Measurements from ENCODE around the gene SH3RF1. TPM values are rescaled to one million over a fixed set of nuclear protein-coding genes. Genes with fewer than 3 reads are reported as not detected.
"Not testable (repeated sequence)": the region's sequence is repeated elsewhere in the genome, so short reads cannot be mapped to it uniquely, and the experiment has no call there.

SH3RF1 gene
- total RNA-seq, 3 donors from 2014 or later = 45.3 to 82.3 (median 65.5) TPM

DNA sequence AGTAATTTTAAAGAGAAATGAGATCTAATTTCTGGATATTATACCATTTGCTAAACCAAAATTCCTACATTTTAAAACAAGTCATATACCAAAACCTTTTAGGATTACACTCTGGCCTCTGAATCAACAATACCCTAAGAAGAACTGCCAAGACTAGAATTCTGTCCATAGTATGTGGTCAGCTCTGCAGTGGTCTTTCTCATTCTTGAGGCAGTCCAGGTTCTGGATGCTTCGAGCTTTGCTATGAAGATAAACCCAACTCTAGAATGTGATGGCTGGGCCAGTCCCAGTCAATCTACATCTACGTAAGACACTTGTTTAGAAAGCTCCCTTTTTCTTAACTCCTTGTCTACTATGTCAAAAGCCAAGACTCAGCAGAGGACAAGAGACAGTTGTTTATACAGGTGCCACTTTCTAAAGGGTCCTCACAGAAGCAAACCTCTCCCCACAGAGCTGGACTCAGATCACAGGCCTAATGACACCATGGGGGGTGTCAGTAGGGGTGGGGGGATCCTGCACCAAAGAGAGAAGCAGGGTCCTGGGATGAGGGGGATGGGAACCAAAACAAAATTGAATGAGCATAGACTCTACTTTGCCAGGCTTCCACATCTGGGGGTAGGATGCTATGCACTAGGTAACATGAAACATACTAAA, 63.2 kb downstream of the SH3RF1 start:
- H3K4me3 ChIP-seq = no peak overlapping the region
- no peaks in the 10 kb centered on the region for H3K36me3 ChIP-seq (ENCODE audit: low read depth)
- no peaks in the 10 kb centered on the region for H3K9me3 ChIP-seq
- peaks cover 13% of the 10 kb centered on the region for H3K4me1 ChIP-seq (ENCODE audit: low read depth)
- TF ChIP-seq, protein P1, sequence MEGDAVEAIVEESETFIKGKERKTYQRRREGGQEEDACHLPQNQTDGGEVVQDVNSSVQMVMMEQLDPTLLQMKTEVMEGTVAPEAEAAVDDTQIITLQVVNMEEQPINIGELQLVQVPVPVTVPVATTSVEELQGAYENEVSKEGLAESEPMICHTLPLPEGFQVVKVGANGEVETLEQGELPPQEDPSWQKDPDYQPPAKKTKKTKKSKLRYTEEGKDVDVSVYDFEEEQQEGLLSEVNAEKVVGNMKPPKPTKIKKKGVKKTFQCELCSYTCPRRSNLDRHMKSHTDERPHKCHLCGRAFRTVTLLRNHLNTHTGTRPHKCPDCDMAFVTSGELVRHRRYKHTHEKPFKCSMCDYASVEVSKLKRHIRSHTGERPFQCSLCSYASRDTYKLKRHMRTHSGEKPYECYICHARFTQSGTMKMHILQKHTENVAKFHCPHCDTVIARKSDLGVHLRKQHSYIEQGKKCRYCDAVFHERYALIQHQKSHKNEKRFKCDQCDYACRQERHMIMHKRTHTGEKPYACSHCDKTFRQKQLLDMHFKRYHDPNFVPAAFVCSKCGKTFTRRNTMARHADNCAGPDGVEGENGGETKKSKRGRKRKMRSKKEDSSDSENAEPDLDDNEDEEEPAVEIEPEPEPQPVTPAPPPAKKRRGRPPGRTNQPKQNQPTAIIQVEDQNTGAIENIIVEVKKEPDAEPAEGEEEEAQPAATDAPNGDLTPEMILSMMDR (IDR thresholded peaks at IDR 0.05) = no peak
- DNase-seq = no peak
- no peak for ATAC-seq
- intact Hi-C loops (cut with DNase I, micrococcal nuclease) = no loop called here

- Histone ChIP-seq H3K9me3 (no peaks in the 10 kb centered on the region), H3K4me3 (no peak overlapping the region), H3K4me1 (ENCODE audit: low read depth) (peaks cover 14% of the 10 kb centered on the region), H3K36me3 (ENCODE audit: low read depth) (no peaks in the 10 kb centered on the region)
- intact Hi-C loops (cut with DNase I, micrococcal nuclease) = no loop called here
- ATAC-seq (no peak), DNase-seq (no peak)
- TF ChIP-seq, protein P1 (IDR thresholded peaks at IDR 0.05) = no peak
Observed at GRCh38 chr4:169205744-169206080, 65.0 kb downstream of the SH3RF1 start.

DNA sequence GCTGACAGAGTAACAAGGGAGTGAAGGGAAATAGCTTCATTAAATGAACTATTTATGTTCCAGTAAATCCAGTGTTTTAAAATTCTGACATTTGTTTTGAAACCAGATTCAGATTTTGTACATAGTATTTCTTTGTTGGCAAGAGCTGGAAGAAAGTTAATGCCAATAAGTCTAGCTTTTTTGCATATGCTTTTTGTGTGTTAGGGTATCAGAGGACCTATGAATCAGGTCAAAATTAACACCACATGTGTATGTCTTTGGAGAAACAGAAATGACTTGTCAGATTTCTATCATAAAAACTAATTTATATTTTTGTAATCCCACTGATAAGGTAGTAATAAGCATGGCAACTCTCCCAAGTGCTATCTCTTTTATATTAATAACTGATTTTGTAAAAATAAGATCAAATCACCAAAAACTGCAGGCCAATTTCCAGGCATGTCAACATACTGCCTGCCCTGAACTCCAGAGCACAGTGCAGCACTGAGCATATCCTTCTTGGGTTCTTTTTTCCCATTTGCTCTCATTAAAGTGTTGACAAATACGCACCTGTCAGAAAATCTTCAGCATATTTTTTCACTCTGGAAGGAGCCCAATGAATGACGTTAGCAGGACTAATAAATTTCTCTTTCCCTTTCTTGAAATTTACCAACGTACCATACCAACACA, 65.5 kb downstream of the SH3RF1 start:
- Histone ChIP-seq H3K4me3 (no peak overlapping the region), H3K9me3 (no peaks in the 10 kb centered on the region), H3K4me1 (ENCODE audit: low read depth) (peaks cover 17% of the 10 kb centered on the region), H3K36me3 (ENCODE audit: low read depth) (no peaks in the 10 kb centered on the region)
- TF ChIP-seq, protein P1 (IDR thresholded peaks at IDR 0.05) = no peak
- DNase-seq (no peak), ATAC-seq (no peak)
- intact Hi-C loops (cut with DNase I, micrococcal nuclease) = no loop called here

DNA sequence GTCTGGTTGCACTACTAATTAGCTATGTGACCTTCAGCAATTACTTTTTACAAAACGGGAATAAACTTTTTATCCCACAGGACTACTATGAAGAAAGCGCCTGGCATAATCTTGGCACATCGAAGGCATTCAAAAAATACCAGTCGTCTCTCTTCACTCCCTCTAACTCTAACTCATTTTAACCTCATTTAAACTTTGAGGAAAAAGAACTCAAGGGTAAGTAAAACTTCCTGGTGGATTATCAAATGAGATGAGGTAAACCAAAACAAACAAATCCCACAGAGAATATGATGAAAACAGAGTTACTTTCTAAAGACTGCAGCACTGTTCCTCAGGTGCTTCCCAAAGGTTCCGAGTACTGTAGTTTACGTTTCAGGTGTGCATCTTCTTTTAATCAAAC, 66.9 kb downstream of the SH3RF1 start:
- DNase-seq (no peak), ATAC-seq (no peak)
- Histone ChIP-seq H3K9me3 (no peaks in the 10 kb centered on the region), H3K4me3 (no peak overlapping the region), H3K4me1 (ENCODE audit: low read depth) (peaks cover 4% of the 10 kb centered on the region), H3K36me3 (ENCODE audit: low read depth) (no peaks in the 10 kb centered on the region)
- intact Hi-C loops (cut with DNase I, micrococcal nuclease) = no loop called here
- TF ChIP-seq, protein P1 (IDR thresholded peaks at IDR 0.05) = no peak

GRCh38 chr4:169203278-169203677, 67.5 kb downstream of the SH3RF1 start:
- H3K4me1 ChIP-seq (ENCODE audit: low read depth); DNase-seq; H3K36me3 ChIP-seq (ENCODE audit: low read depth); ATAC-seq; intact Hi-C loops (cut with DNase I, micrococcal nuclease); H3K9me3 ChIP-seq; H3K4me3 ChIP-seq: not testable (repeated sequence)

- intact Hi-C loops (cut with DNase I, micrococcal nuclease) = no loop called here
- no peak overlapping the region for H3K4me3 ChIP-seq
- DNase-seq (no peak), ATAC-seq (no peak)
- H3K9me3 ChIP-seq = no peaks in the 10 kb centered on the region
- TF ChIP-seq, protein P1 (IDR thresholded peaks at IDR 0.05) = no peak
- peaks cover 4% of the 10 kb centered on the region for H3K4me1 ChIP-seq (ENCODE audit: low read depth)
- H3K36me3 ChIP-seq (ENCODE audit: low read depth) = no peaks in the 10 kb centered on the region
Observed at GRCh38 chr4:169202878-169203277, 67.9 kb downstream of the SH3RF1 start.
